HepG2 (cell line): Measurements from ENCODE around the gene METAP1D. TPM values are rescaled to one million over a fixed set of nuclear protein-coding genes. Genes with fewer than 3 reads are reported as not detected.

Experiments used
- CAMTA2 ChIP-seq: sonication (generic); formaldehyde crosslinking; IDR thresholded peaks from 2 replicates; pipeline ENCODE4 v1.4.0; 2020; ENCODE audit warnings: mild to moderate bottlenecking, missing genetic modification reagents, borderline replicate concordance
- CEBPB ChIP-seq: IDR thresholded peaks from 2 replicates; pipeline ENCODE4 v1.6.1; 2011; ENCODE audit warnings: low read depth, low read length, improper control_type of control experiment, borderline replicate concordance
- CEBPG ChIP-seq: IDR thresholded peaks from 2 replicates; pipeline ENCODE4 v1.6.1; 2016
- CENPT ChIP-seq: sonication (generic); formaldehyde crosslinking; IDR thresholded peaks from 2 replicates; pipeline ENCODE4 v1.8.0; 2022; ENCODE audit warnings: low read depth, mild to moderate bottlenecking, moderate library complexity, missing genetic modification reagents
- CENPX ChIP-seq: sonication (generic); formaldehyde crosslinking; IDR thresholded peaks from 2 replicates; pipeline ENCODE4 v1.9.0; 2021; ENCODE audit warnings: mild to moderate bottlenecking, missing genetic modification reagents, moderate library complexity
- ELF3 ChIP-seq: IDR thresholded peaks from 2 replicates; pipeline ENCODE4 v1.6.1; 2016; ENCODE audit warnings: missing genetic modification reagents, missing compliant biosample characterization
- GTF3A ChIP-seq: sonication (generic); formaldehyde crosslinking; conservative IDR thresholded peaks from 2 replicates; pipeline ENCODE4 v1.4.0; 2020; ENCODE audit warnings: mild to moderate bottlenecking, missing genetic modification reagents
- ISX ChIP-seq: sonication (generic); formaldehyde crosslinking; conservative IDR thresholded peaks from 2 replicates; pipeline ENCODE4 v1.5.0; 2020; ENCODE audit warnings: missing genetic modification reagents
- KMT2B ChIP-seq: IDR thresholded peaks from 2 replicates; pipeline ENCODE4 v1.6.1; 2016; ENCODE audit warnings: missing genetic modification reagents, missing compliant biosample characterization
- MED8 ChIP-seq: sonication (generic); formaldehyde crosslinking; IDR thresholded peaks from 2 replicates; pipeline ENCODE4 v1.8.1; 2023; ENCODE audit warnings: mild to moderate bottlenecking, missing genetic modification reagents; ENCODE audit not compliant: insufficient replicate concordance
- PHB2 ChIP-seq: fragments of 450-650 bp; IDR thresholded peaks from 2 replicates; pipeline ENCODE4 v1.6.1; 2018; ENCODE audit not compliant: partially characterized antibody
- POLR2AphosphoS5 ChIP-seq: IDR thresholded peaks from 2 replicates; pipeline ENCODE4 v1.6.1; 2012; ENCODE audit warnings: low read depth, low read length
- SYNCRIP ChIP-seq: fragments of 200-400 bp; formaldehyde crosslinking; IDR thresholded peaks from 2 replicates; pipeline ENCODE4 v1.6.1; 2018; ENCODE audit warnings: mild to moderate bottlenecking, low read depth, low read length; ENCODE audit not compliant: insufficient read depth
- ZBTB8A ChIP-seq: sonication (generic); formaldehyde crosslinking; IDR thresholded peaks from 2 replicates; pipeline ENCODE4 v1.4.0; 2020; ENCODE audit warnings: mild to moderate bottlenecking, low read depth, missing genetic modification reagents, borderline replicate concordance
- ZNF343 ChIP-seq: sonication (generic); formaldehyde crosslinking; IDR thresholded peaks from 2 replicates; pipeline ENCODE4 v1.4.0; 2020; ENCODE audit warnings: mild to moderate bottlenecking, missing genetic modification reagents
- ZNF460 ChIP-seq: sonication (generic); formaldehyde crosslinking; IDR thresholded peaks from 2 replicates; pipeline ENCODE4 v1.5.1; 2020; ENCODE audit warnings: missing genetic modification reagents, mild to moderate bottlenecking, borderline replicate concordance
- ZNF674 ChIP-seq: sonication (generic); formaldehyde crosslinking; IDR thresholded peaks from 2 replicates; pipeline ENCODE4 v1.5.0; 2020; ENCODE audit warnings: low read depth, mild to moderate bottlenecking, missing genetic modification reagents
- ZNF747 ChIP-seq: sonication (generic); formaldehyde crosslinking; IDR thresholded peaks from 2 replicates; pipeline ENCODE4 v1.8.1; 2023; ENCODE audit warnings: missing genetic modification reagents, mild to moderate bottlenecking, borderline replicate concordance
- ZNF891 ChIP-seq: sonication (generic); formaldehyde crosslinking; IDR thresholded peaks from 2 replicates; pipeline ENCODE4 v1.5.0; 2020; ENCODE audit warnings: mild to moderate bottlenecking, missing genetic modification reagents
- polyA plus RNA-seq, 8 experiments: library from polyadenylated mRNA; depleted of rRNA in 3 of 8; stranded (reverse) in 7 of 8; unstranded in 1 of 8; fragments of >200 nt; fragmentation: Illumina TruSeq in 4 of 8; extraction: Trizol in 4 of 8; gene quantifications; 2 replicates each; pipeline versions ENCODE4 v1.2.1 to v1.2.3, GENCODE V29; 2011 to 2016; ENCODE audit warnings: low read depth in 4 of 8, missing spikeins in 1 of 8, mixed read lengths in 1 of 8; ENCODE audit not compliant: insufficient read depth in 1 of 8
- total RNA-seq, 5 experiments: library from RNA; depleted of rRNA; stranded (reverse); fragments of >200 nt; fragmentation: Illumina TruSeq; extraction: Trizol; gene quantifications; 2 replicates each; pipeline ENCODE4 v1.2.3, GENCODE V29; 2016; ENCODE audit warnings: low read depth in 1 of 5
- TF ChIP-seq, protein P1 (sequence below): sonication (generic); formaldehyde crosslinking; IDR thresholded peaks from 2 replicates; pipeline ENCODE4 v1.8.1; 2023; ENCODE audit warnings: mild to moderate bottlenecking, missing genetic modification reagents
- TF ChIP-seq, protein P2 (sequence below): sonication (generic); formaldehyde crosslinking; IDR thresholded peaks from 2 replicates; pipeline ENCODE4 v1.5.1; 2020; ENCODE audit warnings: missing genetic modification reagents, mild to moderate bottlenecking, borderline replicate concordance
- TF ChIP-seq, protein P3 (sequence below): sonication (generic); formaldehyde crosslinking; IDR thresholded peaks from 2 replicates; pipeline ENCODE4 v1.8.0; 2023; ENCODE audit warnings: mild to moderate bottlenecking, missing genetic modification reagents

The METAP1D gene
- total and polyA plus RNA-seq, 2 of the 13 experiments (the other 11 are each of a cell fraction or from before 2014, with no cell fraction given), result 14.7 to 21.6 TPM

DNA sequence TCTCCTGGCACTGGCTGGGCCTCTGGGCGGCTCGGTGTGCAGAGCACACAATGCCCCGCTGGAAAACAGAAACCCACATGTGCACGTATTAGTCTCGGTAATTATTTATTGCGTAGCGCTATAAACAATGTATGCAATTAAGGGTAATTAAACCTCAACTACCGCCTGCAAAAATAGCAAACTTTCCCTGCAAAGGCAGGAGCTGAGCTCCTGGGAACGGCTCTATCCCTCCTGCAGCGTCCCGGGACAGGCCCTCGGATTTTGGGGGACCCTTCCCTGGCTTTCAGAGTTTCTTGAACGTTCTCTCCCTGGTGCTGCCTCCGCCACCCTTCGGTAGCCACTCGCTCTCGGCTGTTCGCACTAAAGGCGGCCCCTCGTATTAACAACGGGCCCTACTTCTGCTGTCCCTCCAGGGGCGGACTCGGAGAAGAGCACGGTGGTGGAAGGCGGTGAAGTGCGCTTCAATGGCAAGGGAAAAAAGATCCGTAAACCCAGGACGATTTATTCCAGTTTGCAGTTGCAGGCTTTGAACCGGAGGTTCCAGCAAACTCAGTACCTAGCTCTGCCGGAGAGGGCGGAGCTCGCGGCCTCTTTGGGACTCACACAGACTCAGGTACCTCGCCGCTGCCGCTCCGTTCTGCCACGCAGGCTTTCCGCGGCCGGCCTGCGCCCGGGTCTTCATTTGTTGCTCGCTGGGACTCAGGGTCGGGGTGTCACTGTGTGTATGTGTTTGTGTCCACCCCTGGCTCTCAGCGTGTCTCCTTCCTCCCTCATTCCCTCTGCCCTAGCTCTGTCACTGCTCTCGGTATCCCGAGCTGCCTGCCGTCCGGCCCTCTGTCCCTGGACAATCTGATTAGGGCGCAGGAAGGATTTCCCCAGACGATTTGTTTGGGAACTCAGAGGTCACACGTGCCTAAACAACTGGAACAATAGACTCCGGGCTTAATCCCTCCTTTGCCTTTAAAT lies 86.8 kb downstream of the METAP1D start (continued):
- no peak for TF ChIP-seq ZNF460 (CRISPR knock-in tag)
- TF ChIP-seq POLR2AphosphoS5, result no peak
- no peak for TF ChIP-seq MED8
- TF ChIP-seq KMT2B (CRISPR knock-in tag), result no peak
- peak; percentile 74 for TF ChIP-seq ZNF891 (CRISPR knock-in tag)
- no peak for TF ChIP-seq ISX (CRISPR knock-in tag)
- TF ChIP-seq SYNCRIP, result no peak
- TF ChIP-seq, protein P1, sequence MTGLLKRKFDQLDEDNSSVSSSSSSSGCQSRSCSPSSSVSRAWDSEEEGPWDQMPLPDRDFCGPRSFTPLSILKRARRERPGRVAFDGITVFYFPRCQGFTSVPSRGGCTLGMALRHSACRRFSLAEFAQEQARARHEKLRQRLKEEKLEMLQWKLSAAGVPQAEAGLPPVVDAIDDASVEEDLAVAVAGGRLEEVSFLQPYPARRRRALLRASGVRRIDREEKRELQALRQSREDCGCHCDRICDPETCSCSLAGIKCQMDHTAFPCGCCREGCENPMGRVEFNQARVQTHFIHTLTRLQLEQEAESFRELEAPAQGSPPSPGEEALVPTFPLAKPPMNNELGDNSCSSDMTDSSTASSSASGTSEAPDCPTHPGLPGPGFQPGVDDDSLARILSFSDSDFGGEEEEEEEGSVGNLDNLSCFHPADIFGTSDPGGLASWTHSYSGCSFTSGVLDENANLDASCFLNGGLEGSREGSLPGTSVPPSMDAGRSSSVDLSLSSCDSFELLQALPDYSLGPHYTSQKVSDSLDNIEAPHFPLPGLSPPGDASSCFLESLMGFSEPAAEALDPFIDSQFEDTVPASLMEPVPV, result no peak
- no peak for TF ChIP-seq CENPX (CRISPR knock-in tag)
- TF ChIP-seq ZNF747 (CRISPR knock-in tag), result no peak
- no peak for TF ChIP-seq CEBPG (CRISPR knock-in tag)
- no peak for TF ChIP-seq GTF3A (CRISPR knock-in tag)
- TF ChIP-seq ZNF343 (CRISPR knock-in tag), result no peak
- TF ChIP-seq CEBPB, result no peak
- no peak for TF ChIP-seq ELF3
- TF ChIP-seq, protein P2, sequence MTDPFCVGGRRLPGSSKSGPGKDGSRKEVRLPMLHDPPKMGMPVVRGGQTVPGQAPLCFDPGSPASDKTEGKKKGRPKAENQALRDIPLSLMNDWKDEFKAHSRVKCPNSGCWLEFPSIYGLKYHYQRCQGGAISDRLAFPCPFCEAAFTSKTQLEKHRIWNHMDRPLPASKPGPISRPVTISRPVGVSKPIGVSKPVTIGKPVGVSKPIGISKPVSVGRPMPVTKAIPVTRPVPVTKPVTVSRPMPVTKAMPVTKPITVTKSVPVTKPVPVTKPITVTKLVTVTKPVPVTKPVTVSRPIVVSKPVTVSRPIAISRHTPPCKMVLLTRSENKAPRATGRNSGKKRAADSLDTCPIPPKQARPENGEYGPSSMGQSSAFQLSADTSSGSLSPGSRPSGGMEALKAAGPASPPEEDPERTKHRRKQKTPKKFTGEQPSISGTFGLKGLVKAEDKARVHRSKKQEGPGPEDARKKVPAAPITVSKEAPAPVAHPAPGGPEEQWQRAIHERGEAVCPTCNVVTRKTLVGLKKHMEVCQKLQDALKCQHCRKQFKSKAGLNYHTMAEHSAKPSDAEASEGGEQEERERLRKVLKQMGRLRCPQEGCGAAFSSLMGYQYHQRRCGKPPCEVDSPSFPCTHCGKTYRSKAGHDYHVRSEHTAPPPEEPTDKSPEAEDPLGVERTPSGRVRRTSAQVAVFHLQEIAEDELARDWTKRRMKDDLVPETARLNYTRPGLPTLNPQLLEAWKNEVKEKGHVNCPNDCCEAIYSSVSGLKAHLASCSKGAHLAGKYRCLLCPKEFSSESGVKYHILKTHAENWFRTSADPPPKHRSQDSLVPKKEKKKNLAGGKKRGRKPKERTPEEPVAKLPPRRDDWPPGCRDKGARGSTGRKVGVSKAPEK, result no peak
- TF ChIP-seq PHB2, result no peak
- TF ChIP-seq ZNF674 (CRISPR knock-in tag), result no peak
- TF ChIP-seq, protein P3, sequence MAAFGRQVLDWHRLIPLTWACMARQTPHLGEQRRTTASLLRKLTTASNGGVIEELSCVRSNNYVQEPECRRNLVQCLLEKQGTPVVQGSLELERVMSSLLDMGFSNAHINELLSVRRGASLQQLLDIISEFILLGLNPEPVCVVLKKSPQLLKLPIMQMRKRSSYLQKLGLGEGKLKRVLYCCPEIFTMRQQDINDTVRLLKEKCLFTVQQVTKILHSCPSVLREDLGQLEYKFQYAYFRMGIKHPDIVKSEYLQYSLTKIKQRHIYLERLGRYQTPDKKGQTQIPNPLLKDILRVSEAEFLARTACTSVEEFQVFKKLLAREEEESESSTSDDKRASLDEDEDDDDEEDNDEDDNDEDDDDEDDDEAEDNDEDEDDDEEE, result no peak
- TF ChIP-seq CENPT (CRISPR knock-in tag), result no peak
- TF ChIP-seq CAMTA2 (CRISPR knock-in tag), result no peak
- TF ChIP-seq ZBTB8A (CRISPR knock-in tag), result no peak
